GM10266 (cell line): ENCODE measurements around the gene SMCO2.

Experiments used
- DNase-seq: peaks from one replicate; pipeline ENCODE4 v3.0.0; 2012; ENCODE audit errors: extremely low spot score
- TF ChIP-seq, protein P1 (sequence below): IDR thresholded peaks from 2 replicates; pipeline ENCODE4 v1.5.1; 2012; ENCODE audit warnings: mild to moderate bottlenecking, low read depth; ENCODE audit not compliant: control insufficient read depth, insufficient read depth; ENCODE audit errors: missing control alignments

The SMCO2 gene

GRCh38 chr12:27545665-27546064 lies 99.1 kb downstream of the SMCO2 start:
- TF ChIP-seq, protein P1, sequence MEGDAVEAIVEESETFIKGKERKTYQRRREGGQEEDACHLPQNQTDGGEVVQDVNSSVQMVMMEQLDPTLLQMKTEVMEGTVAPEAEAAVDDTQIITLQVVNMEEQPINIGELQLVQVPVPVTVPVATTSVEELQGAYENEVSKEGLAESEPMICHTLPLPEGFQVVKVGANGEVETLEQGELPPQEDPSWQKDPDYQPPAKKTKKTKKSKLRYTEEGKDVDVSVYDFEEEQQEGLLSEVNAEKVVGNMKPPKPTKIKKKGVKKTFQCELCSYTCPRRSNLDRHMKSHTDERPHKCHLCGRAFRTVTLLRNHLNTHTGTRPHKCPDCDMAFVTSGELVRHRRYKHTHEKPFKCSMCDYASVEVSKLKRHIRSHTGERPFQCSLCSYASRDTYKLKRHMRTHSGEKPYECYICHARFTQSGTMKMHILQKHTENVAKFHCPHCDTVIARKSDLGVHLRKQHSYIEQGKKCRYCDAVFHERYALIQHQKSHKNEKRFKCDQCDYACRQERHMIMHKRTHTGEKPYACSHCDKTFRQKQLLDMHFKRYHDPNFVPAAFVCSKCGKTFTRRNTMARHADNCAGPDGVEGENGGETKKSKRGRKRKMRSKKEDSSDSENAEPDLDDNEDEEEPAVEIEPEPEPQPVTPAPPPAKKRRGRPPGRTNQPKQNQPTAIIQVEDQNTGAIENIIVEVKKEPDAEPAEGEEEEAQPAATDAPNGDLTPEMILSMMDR: no peak
- no peak for DNase-seq

DNA sequence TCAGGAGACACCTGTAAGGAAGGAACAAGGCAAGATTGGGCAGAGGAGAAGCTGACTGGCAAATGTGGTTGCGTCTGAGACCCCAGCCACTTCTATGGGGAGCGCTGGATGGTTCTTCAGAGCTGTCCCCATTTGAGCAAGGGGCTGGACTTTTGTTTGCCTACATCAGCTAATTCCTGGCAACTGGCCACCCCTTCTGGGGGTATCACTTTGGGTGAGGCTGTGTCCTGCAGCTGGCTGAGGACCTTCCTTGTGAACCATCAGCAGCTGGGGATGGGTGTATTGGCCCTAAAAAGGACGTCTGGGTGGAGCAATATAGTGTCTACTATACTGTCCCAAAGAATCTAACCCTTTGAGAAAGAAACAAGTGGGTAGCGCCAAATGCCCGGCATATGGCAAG lies 101.1 kb downstream of the SMCO2 start:
- no peak for DNase-seq
- TF ChIP-seq, protein P1: no peak

DNA sequence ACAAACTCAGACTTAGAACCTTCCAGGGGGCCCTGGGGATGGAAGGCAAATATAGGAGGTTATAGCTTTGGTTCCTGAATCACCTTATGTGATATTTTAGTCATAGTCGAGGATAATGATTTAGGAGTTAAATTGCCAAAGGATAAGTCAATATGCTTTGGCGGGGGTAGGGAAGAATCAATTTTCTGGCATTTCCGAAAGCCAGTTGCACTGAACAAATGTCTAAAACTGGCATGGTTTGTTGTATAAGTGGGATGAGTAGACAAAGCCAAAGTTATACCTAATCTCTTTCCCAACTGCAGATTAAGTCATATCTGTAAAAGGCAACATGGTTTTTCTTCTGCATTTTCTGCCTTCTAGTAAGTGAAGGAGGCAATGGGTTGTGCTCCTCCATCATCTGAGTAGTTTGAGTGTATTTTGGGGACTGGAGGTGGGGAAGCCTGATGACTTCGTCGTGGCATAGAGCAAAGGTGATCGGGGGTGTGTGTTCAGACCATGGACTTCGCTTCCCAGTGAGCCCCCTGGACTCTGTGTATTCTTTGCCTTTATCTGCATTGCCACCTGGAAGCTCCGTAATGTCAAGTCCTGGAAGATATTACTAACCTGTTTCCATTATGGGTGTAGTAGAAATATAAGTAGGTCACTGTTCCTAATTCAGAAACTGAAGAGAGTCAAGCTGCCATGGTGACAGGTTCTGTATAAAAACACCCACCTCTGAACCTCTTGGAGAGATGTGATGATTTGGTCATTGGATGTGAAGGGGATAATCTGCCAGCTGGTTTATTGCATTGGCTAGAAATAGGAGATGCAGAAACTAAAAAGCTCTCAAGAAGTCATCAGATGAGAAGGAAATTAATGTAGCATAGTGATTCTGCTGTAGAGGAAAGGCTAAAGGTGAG lies 102.0 kb downstream of the SMCO2 start:
- DNase-seq: no peak
- TF ChIP-seq, protein P1: no peak

DNA sequence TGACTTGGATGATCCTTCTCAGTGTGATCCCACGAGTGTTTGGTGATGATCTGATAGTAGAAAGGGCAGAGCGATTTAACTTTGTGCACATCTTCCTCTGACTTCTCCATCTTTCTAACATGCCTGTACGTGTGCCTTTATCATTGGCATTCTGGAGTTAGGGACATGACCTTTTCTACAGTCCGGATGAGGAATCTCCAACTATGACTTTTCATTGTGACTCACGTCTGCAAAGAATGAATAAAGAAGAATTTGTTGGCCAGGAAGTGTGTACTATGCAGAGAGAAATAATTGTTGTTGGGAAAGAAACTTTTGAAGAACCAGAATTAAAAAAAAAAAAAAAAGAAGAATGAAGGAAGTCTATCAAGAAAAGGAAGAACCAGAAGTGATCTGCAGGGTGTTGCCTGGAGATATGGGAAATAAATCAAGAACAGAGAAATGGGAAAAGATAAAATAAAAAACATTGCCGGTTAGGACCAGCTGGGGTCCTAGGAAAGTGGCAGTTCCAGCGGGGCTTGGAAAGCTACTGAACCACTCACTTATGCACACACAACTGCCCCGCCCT lies 102.8 kb downstream of the SMCO2 start:
- TF ChIP-seq, protein P1: no peak
- no peak for DNase-seq

GRCh38 chr12:27549801-27550652 lies 103.5 kb downstream of the SMCO2 start:
- TF ChIP-seq, protein P1: no peak
- DNase-seq: no peak

- TF ChIP-seq, protein P1: no peak
- no peak for DNase-seq
Observed at GRCh38 chr12:27550653-27550975, 104.1 kb downstream of the SMCO2 start.
